Uterus (tissue), 2 donors: ENCODE results near the gene SLC7A1.

Experiments used
- CTCF ChIP-seq, 4 experiments: fragments of 200-600 bp in 2 of 4; fragments of 450-650 bp in 2 of 4; sonication (generic) in 2 of 4; IDR thresholded peaks; one replicate each; pipeline ENCODE4 v1.5.1; 2016 to 2019; ENCODE audit warnings: antibody characterized with exemption in 4 of 4, mild to moderate bottlenecking in 2 of 4, moderate library complexity in 1 of 4
- POLR2A ChIP-seq, 2 donors: fragments of 450-650 bp; IDR thresholded peaks; one replicate each; pipeline ENCODE4 v1.6.1; 2016; ENCODE audit warnings: antibody characterized with exemption in 2 of 2, mild to moderate bottlenecking in 1 of 2, moderate library complexity in 1 of 2

- TF ChIP-seq CTCF (IDR thresholded peaks at IDR 0.05), result no peak
- TF ChIP-seq POLR2A (IDR thresholded peaks at IDR 0.05), result no peak
Observed at GRCh38 chr13:29534083-29534482, 61.4 kb downstream of the SLC7A1 start.
